GM12865 (cell line): Measurements from ENCODE around the gene PPP1R14B.

ENCODE experiments used
- DNase-seq: peaks from one replicate; pipeline ENCODE4 v3.0.0; 2010; ENCODE audit warnings: low read depth
- H3K4me3 ChIP-seq: 2 replicates; pipeline ENCODE4 v1.5.1; 2011; ENCODE audit warnings: mild to moderate bottlenecking, low read depth, low read length, control low read depth
- CTCF ChIP-seq: IDR thresholded peaks from 2 replicates; pipeline ENCODE4 v1.5.1; 2011; ENCODE audit warnings: low read length, control low read depth, low read depth, inconsistent platforms; ENCODE audit not compliant: insufficient read depth; ENCODE audit errors: missing control alignments

Gene PPP1R14B

GRCh38 chr11:64206457-64207255 lies 40.1 kb downstream of the PPP1R14B start, which contains the start of gene FERMT3:
Gene FERMT3, plus strand, starts transcription at chr11:64206721. Its CDS starts 644 bp downstream, at chr11:64207365.
- TF ChIP-seq CTCF, result no peak
- DNase-seq, result peak; percentile 84
- peak within 1 kb of the TSS; percentile 65 for H3K4me3 ChIP-seq

- peak; percentile 67 for TF ChIP-seq CTCF
- DNase-seq, result peak; percentile 87
- H3K4me3 ChIP-seq, result no peak overlapping the region
Observed at GRCh38 chr11:64204464-64204989, 42.2 kb downstream of the PPP1R14B start.

- no peak for TF ChIP-seq CTCF
- no peak for DNase-seq
- H3K4me3 ChIP-seq, result no peak overlapping the region
Observed at GRCh38 chr11:64204080-64204440, 42.7 kb downstream of the PPP1R14B start.

GRCh38 chr11:64203421-64204079 lies 43.2 kb downstream of the PPP1R14B start:
- DNase-seq, result no peak
- no peak for TF ChIP-seq CTCF
- H3K4me3 ChIP-seq, result no peak overlapping the region

GRCh38 chr11:64202992-64203391 lies 43.8 kb downstream of the PPP1R14B start:
- H3K4me3 ChIP-seq, result no peak overlapping the region
- no peak for DNase-seq
- no peak for TF ChIP-seq CTCF

GRCh38 chr11:64201543-64201942 lies 45.2 kb downstream of the PPP1R14B start:
- no peak for DNase-seq
- H3K4me3 ChIP-seq, result no peak overlapping the region
- TF ChIP-seq CTCF, result no peak
